Fibroblast of villous mesenchyme (primary cell): ENCODE measurements around the gene HMGXB3. TPM values are rescaled to one million over a fixed set of nuclear protein-coding genes. Genes with fewer than 3 reads are reported as not detected.
A peak's percentile ranks its signal among the peaks of the same experiment; 100 is the strongest.

Source experiments
- DNase-seq: peaks from one replicate; pipeline ENCODE4 v3.0.0-alpha.2; 2010; ENCODE audit warnings: low read depth
- H3K4me3 ChIP-seq: 2 replicates; pipeline ENCODE4 v1.5.1; 2011; ENCODE audit warnings: low read depth, mild to moderate bottlenecking, low read length
- total RNA-seq: library from RNA; depleted of rRNA; stranded (reverse); fragments of >200 nt; gene quantifications from 2 replicates; pipeline ENCODE4 v1.2.3, GENCODE V29; 2012
- TF ChIP-seq, protein P1 (sequence below): IDR thresholded peaks from 2 replicates; pipeline ENCODE4 v1.5.1; 2012; ENCODE audit warnings: low read depth, mild to moderate bottlenecking, low read length; ENCODE audit not compliant: insufficient read depth

Gene HMGXB3
- total RNA-seq, 1 donor, result 45.3 TPM

DNA sequence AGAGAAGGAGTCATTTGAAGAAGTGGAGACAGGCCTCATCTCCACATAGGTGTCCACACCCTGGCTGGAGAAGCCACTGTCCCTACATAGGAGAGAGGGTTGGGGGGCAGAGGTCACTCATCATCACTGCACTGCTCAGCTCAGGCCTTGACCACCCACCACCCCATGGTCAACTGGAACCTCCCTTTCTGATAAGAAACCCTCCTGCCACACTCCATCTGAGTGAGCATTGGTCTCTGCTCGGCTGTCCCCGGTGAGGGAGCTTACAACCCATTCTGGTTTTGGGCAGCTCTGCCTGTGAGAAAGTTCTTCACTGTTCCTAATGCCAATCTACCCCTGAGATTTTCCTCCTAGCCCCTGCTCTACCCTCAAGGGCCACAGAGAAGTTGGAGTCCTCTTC is 57.0 kb downstream of the HMGXB3 start:
- TF ChIP-seq, protein P1, sequence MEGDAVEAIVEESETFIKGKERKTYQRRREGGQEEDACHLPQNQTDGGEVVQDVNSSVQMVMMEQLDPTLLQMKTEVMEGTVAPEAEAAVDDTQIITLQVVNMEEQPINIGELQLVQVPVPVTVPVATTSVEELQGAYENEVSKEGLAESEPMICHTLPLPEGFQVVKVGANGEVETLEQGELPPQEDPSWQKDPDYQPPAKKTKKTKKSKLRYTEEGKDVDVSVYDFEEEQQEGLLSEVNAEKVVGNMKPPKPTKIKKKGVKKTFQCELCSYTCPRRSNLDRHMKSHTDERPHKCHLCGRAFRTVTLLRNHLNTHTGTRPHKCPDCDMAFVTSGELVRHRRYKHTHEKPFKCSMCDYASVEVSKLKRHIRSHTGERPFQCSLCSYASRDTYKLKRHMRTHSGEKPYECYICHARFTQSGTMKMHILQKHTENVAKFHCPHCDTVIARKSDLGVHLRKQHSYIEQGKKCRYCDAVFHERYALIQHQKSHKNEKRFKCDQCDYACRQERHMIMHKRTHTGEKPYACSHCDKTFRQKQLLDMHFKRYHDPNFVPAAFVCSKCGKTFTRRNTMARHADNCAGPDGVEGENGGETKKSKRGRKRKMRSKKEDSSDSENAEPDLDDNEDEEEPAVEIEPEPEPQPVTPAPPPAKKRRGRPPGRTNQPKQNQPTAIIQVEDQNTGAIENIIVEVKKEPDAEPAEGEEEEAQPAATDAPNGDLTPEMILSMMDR, result no peak
- no peak overlapping the region for H3K4me3 ChIP-seq
- DNase-seq, result no peak

DNA sequence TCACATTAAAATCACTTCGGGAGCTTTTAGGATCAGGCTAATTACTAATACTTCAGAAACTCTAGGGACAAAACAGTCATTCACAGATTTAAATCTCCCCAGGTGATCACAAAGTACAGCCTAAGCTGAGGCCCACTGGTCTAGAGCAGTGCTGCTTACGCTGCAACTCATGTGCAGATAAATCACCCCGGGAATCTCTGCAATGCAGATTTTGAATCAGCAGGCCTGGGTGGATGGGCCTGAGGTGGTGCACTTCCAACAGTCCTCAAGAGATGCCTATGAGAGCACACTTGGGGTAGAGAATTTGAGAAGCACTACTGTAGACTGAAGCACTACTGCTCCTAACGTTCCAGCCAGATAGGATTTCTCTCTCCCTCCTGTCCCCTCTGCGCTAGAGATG is 57.5 kb downstream of the HMGXB3 start:
- TF ChIP-seq, protein P1, result no peak
- DNase-seq, result no peak
- no peak overlapping the region for H3K4me3 ChIP-seq

- TF ChIP-seq, protein P1, result no peak
- DNase-seq, result peak; percentile 67
- no peak overlapping the region for H3K4me3 ChIP-seq
Observed at GRCh38 chr5:150058480-150059126, 58.1 kb downstream of the HMGXB3 start.

DNA sequence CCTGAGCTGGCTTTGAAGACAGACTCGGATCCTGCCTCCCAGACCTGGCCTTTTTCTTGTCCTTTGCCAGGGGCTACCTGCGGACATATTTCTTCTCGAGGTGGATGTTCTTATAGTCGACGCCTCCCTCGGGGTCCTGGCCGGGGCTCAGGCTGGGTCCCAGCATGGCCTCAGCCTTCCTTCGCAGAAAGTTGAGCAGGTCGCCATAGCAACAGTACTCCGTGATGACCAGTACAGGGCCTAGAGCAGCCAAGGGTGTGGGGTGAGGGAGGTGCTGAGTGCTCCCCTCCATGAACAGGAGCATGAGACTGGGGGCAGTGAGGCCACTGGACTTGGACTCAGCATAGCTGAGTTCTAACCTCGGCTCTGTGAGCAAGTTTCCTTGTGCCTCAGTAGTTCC is 59.1 kb downstream of the HMGXB3 start:
- TF ChIP-seq, protein P1, result no peak
- H3K4me3 ChIP-seq, result no peak overlapping the region
- DNase-seq, result no peak

- no peak overlapping the region for H3K4me3 ChIP-seq
- no peak for DNase-seq
- TF ChIP-seq, protein P1, result no peak
Observed at GRCh38 chr5:150060471-150060870, 59.9 kb downstream of the HMGXB3 start.

- DNase-seq, result no peak
- TF ChIP-seq, protein P1, result no peak
Observed at GRCh38 chr5:150061538-150061995, 61.0 kb downstream of the HMGXB3 start.

More at GRCh38 chr5:150061538-150061995, 61.0 kb downstream of the HMGXB3 start:
- H3K4me3 ChIP-seq, result no peak overlapping the region
